Stimulated activated CD8-positive, alpha-beta memory T cell treated with anti-CD3 and anti-CD28 coated beads, Interleukin-7, amount 100 ng/mL, for 1 hour (primary cell): ENCODE data around the gene CDNF.
A peak's percentile ranks its signal among the peaks of the same experiment; 100 is the strongest.
"Not testable (repeated sequence)": the region's sequence is repeated elsewhere in the genome, so short reads cannot be mapped to it uniquely, and the experiment has no call there.

Experiments used
- DNase-seq, 2 donors: peaks; one replicate each; pipeline ENCODE4 v3.0.0-alpha.2; 2020; ENCODE audit warnings: low read depth in 2 of 2

The CDNF gene

GRCh38 chr10:14837757-14838581, at the start of gene CDNF, which contains the start of the genes HSPA14 and MSANTD7:
TSS of gene CDNF (minus strand) at chr10:14838037. CDS start at chr10:14837946, 91 bp downstream.
TSS of gene HSPA14 (plus strand) at chr10:14838306. CDS start at chr10:14838403, 97 bp downstream.
TSS of gene MSANTD7 (plus strand) at chr10:14838306. CDS start at chr10:14842285, 3,979 bp downstream.
- peak; percentile 99 for DNase-seq

- DNase-seq: no peak
Measured at GRCh38 chr10:14884082-14884481, 46.2 kb upstream of the CDNF start.

DNA sequence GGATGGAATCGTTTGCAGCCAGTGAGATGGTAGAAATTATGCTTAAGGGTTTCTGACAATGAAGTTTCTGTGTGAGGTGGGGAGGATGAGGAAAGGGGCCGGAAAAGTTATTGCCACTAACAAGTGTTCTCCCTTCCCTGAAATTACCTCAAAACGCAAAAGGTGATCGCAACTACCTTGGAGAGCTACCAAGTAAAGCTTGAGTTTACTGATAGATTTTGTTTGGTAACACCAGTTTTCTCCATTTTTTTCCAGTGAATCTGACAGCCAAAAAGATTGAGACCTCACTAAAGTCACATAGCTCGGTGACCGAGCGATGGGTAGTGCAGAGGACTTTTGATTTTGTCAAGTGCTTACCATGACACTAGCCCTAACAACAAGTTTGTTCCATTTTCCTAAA, 42.4 kb upstream of the CDNF start:
- DNase-seq: no peak

DNA sequence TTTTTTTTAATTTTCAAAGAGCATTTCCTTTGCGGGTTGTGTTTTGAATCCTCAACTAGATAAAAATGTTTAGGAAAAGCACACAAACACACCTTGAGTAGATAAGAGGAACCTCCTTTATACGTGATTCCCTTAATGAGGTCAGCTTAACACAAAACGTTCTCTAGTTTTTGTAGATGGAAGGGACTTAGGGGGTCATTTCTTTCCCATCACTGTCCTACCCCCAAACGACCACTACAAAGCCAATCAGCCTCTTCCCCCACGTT, 42.0 kb upstream of the CDNF start:
- DNase-seq: no peak

GRCh38 chr10:14879124-14879927, 41.5 kb upstream of the CDNF start:
- DNase-seq: peak; percentile 3 to 6

GRCh38 chr10:14878266-14879123, 40.7 kb upstream of the CDNF start, which contains the start of gene SUV39H2:
TSS of gene SUV39H2 (plus strand) at chr10:14878866. CDS start at chr10:14878889, 23 bp downstream.
- DNase-seq: peak; percentile 81 to 84

GRCh38 chr10:14876764-14877163, 38.9 kb upstream of the CDNF start:
- DNase-seq: no peak

DNA sequence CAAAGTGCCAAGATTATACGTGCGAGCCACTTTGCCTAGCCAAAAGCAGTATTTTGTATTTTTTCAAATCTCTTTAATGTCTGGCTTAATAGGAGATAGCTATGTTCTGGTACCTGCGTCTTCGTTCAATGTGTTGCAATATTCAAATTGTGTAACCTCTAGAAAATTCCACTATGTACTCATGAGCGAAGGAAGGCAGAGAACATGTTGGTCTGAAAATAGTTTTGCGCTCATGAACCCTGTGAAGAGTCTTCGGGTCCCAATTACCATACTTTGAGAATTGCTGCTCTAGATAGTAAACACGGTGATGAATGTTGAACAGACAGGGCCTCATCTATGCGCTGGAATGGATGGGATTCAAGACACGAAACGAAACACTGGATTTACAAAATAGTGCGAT, 38.1 kb upstream of the CDNF start:
- no peak for DNase-seq

- DNase-seq: no peak
Measured at GRCh38 chr10:14873090-14873760, 35.4 kb upstream of the CDNF start.

DNA sequence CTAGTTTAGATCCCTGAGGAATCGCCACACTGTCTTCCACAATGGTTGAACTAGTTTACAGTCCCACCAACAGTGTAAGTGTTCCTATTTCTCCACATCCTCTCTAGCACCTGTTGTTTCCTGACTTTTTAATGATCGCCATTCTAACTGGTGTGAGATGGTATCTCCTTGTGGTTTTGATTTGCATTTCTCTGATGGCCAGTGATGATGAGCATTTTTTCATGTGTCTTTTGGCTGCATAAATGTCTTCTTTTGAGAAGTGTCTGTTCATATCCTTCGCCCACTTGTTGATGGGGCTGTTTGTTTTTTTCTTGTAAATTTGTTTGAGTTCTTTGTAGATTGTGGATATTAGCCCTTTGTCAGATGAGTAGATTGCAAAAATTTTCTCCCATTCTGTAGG, 27.0 kb upstream of the CDNF start:
- DNase-seq: not testable (repeated sequence)

DNA sequence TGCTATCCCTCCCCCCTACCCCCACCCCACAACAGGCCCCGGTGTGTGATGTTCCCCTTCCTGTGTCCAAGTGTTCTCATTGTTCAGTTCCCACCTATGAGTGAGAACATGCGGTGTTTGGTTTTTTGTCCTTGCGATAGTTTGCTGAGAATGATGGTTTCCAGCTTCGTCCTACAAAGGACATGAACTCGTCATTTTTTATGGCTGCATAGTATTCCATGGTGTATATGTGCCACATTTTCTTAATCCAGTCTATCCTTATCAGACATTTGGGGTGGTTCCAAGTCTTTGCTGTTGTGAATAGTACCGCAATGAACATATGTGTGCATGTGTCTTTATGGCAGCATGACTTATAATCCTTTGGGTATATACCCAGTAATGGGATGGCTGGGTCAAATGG, 26.6 kb upstream of the CDNF start:
- DNase-seq: not testable (repeated sequence)

- no peak for DNase-seq
Measured at GRCh38 chr10:14860791-14861190, 23.0 kb upstream of the CDNF start.

GRCh38 chr10:14859775-14860174, 21.9 kb upstream of the CDNF start:
- no peak for DNase-seq

DNA sequence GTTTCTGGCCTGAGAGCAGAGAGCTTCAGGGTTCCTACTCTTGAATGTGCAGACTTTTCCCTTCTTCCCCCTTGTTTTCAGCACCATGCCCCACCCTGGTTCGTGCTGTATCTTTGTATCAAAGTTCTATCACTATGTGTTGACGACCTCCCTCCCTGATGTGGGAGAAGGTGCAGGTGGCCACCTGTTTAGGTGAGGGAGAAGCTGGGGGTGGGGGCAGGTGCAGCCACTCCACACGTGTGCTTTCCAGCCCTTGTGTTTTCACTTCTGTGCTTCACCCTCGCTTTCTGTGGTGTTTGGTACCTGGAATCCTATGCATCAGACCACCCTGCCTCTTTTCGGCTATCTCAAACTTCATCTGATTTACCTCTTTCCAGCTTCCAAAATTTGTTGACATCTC, 21.2 kb upstream of the CDNF start:
- no peak for DNase-seq

DNA sequence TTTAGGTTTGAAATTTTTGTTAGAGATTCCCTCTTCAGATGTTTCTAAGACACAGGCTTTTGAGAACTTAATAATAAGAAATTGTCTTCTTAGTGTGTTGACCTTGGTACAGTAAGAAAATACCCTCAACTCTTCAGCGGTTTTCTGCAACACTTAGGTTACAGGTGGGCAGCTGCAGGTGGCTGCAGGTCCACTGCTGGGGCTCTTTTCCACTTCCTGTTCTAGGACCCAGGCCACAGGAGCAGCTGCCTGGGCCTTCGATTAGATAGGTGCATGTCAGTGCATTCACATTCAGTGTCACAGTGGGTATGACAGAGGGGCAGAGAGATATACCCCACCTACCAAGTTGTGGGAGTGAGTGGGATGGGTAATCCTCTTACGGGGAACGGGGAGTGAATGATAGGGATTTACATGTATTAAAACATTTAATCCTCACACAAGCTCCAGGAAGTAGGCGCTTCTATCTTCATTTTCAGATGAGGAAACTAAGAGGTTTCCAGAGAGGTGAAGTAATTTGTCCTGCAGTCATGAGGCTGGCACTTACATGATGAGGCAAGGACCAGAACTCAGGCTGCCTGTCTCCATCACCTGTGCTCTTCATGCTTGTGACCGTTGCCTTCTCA, 20.6 kb upstream of the CDNF start:
- no peak for DNase-seq

- DNase-seq: no peak
Measured at GRCh38 chr10:14855453-14855852, 17.6 kb upstream of the CDNF start.

GRCh38 chr10:14852236-14852635, 14.4 kb upstream of the CDNF start:
- no peak for DNase-seq

- DNase-seq: no peak
Measured at GRCh38 chr10:14844948-14845347, 7.1 kb upstream of the CDNF start.

DNA sequence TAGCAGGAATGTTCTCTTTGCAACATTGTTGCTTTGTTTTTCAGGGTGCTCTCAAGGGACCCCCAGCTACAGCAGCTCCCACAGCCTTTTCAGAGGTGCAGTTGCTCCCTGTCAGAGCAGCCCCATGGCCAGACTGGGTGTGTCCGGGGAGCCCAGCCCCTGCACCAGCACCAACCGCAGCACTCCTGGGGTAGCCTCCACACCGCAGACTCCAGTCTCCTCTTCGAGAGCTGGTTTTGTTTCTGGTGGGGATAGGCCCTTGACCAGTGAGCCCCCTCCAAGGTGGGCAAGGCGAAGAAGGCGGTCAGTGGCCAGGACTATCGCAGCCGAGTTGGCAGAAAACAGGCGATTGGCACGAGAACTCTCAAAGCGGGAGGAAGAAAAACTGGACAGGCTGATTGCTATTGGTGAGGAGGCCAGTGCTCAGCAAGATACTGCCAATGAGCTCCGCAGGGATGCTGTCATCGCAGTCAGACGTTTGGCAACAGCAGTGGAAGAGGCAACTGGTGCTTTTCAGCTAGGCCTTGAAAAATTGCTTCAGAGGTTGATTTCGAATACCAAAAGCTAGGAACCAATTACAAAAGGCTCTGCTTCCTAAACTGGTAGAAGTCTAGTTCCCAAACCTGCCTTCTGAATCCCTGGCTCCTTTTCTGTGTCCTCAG, 5.6 kb upstream of the CDNF start:
- DNase-seq: no peak

DNA sequence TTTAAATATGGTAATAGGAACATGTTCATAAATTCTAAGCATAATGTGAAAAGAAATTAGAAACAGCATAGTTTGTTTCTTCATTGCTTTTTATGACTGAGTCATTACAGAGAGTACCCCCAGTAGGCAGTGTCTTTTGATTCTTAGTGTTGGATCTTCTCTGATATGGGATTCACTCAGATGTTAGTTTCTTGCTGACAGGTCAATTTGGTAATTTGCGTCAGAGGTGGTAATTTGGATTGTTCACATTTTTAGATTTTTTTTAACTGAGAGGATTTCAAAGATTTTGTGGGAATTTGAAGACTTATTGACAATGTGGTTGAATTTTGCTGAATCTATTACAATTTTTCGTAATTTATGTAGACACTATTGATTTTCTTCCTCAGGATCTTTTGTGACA, 2.3 kb upstream of the CDNF start:
- DNase-seq: no peak
